ENCODE measurements around the gene OR51T1. TPM values are rescaled to one million over a fixed set of nuclear protein-coding genes. Genes with fewer than 3 reads are reported as not detected.
"Not testable (repeated sequence)": the region's sequence is repeated elsewhere in the genome, so short reads cannot be mapped to it uniquely, and the experiment has no call there.

Gene OR51T1
- not detected for total RNA-seq
- long read RNA-seq = 0 reads

DNA sequence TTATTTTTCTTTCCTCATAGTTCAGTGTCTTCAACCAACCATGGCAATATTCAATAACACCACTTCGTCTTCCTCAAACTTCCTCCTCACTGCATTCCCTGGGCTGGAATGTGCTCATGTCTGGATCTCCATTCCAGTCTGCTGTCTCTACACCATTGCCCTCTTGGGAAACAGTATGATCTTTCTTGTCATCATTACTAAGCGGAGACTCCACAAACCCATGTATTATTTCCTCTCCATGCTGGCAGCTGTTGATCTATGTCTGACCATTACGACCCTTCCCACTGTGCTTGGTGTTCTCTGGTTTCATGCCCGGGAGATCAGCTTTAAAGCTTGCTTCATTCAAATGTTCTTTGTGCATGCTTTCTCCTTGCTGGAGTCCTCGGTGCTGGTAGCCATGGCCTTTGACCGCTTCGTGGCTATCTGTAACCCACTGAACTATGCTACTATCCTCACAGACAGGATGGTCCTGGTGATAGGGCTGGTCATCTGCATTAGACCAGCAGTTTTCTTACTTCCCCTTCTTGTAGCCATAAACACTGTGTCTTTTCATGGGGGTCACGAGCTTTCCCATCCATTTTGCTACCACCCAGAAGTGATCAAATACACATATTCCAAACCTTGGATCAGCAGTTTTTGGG is at the start of gene OR51T1:
Gene OR51T1, plus strand, starts transcription at position 41 of the 641 bp plus-strand sequence. Its CDS starts 0 bp downstream, at position 41.
- intact Hi-C loops (cut with DNase I) = no loop called here
- no peak for DNase-seq (ENCODE audit: low spot score)

GRCh38 chr11:4839851-4840549 is 41.7 kb upstream of the OR51T1 start:
- intact Hi-C loops (cut with DNase I) = no loop called here
- no peak for DNase-seq (ENCODE audit: low spot score)

- DNase-seq (ENCODE audit: low spot score) = no peak
- intact Hi-C loops (cut with DNase I) = no loop called here
Observed at GRCh38 chr11:4848908-4849532, 32.7 kb upstream of the OR51T1 start, which contains the start of gene OR51S1. TSS of gene OR51S1 (minus strand) at chr11:4849208. CDS start at chr11:4849208, 0 bp downstream.

GRCh38 chr11:4851033-4851432 is 30.7 kb upstream of the OR51T1 start:
- intact Hi-C loops (cut with DNase I) = no loop called here
- DNase-seq (ENCODE audit: low spot score) = no peak

GRCh38 chr11:4854286-4854685 is 27.4 kb upstream of the OR51T1 start:
- intact Hi-C loops (cut with DNase I); DNase-seq (ENCODE audit: low spot score): not testable (repeated sequence)

DNA sequence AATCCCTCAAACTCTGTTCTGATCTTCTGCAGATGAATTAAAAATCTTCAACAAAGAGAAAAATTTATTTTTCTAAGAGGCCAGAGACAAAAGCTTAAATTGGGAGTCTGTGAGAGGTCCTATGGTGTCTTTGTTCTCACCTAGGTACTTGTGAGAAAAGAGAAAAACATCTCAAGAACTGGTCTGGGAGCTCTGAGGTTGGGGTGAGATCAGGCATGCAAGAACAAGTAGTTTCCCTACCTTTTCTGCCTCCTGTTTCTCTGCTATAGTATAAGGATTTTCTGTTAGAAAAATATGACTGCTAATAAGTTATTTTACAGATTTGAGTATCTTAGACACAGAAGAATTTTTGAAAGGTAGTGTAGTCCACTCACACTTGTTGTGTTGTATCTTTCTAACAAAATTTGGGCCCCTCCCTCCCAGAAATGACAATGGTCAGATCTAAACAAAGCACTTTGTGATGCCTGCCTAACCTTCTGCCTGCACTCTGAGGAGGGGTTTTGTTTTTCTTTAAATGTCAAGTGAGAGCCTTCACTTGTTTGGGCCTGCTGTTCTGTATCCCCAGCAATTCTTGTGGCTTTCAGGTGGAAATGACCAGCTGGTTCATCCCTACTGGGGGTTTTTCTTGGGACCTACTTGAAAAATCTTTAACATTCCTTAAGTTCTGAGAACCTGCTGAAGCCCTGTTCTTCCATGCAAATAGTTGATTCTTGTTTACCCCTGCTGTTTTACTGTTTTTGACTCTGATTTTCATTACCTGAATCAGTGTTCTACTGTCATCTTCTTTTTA is 19.1 kb upstream of the OR51T1 start:
- intact Hi-C loops (cut with DNase I) = no loop called here
- DNase-seq (ENCODE audit: low spot score) = no peak

DNA sequence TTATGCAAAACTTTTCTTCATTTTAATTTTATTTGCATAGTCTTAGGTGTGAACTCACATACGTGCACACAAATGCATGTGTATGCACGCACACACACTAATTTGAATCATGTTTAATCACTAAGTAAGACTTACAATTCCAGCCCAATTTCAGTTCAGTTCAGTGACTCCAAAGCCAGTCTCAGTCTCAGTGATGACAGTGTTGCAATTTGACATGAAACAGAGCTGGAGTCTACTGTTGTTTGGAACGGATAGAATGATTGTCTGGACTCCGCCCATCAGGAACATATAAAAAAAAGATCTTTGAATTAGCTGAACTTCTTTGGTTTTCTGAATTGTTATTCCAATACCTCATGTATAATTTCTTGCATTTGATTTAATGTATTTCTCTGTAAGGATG is 17.8 kb upstream of the OR51T1 start:
- DNase-seq (ENCODE audit: low spot score) = no peak
- intact Hi-C loops (cut with DNase I) = no loop called here

- intact Hi-C loops (cut with DNase I) = no loop called here
- DNase-seq (ENCODE audit: low spot score) = no peak
Observed at GRCh38 chr11:4865855-4866254, 15.8 kb upstream of the OR51T1 start.

DNA sequence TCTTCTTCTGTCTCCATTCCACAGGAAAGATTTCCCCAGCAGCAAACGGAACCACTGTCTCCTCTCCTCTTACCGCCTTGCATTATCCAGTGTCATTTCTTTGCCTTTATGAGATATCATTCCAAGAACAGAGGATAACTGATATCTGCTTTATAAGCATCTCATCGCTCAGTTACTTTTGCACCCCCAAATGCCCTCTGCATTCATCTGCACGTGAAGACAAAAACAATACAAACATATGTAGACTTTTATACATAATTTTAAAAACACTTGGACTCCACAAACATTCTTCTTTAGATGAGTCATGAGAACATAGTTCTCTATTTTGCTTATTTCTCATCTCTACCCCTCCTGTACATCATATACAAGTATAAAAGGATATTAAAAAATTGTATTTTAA is 512 bp upstream of the OR51T1 start:
- intact Hi-C loops (cut with DNase I) = no loop called here
- no peak for DNase-seq (ENCODE audit: low spot score)

DNA sequence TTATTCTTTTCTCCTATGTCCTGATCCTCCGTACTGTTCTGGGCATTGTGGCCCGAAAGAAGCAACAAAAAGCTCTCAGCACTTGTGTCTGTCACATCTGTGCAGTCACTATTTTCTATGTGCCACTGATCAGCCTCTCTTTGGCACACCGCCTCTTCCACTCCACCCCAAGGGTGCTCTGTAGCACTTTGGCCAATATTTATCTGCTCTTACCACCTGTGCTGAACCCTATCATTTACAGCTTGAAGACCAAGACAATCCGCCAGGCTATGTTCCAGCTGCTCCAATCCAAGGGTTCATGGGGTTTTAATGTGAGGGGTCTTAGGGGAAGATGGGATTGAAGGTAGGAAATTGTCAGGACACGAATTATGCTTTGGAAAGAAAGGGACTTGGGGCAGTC is 843 bp downstream of the OR51T1 start:
- no peak for DNase-seq (ENCODE audit: low spot score)
- intact Hi-C loops (cut with DNase I) = no loop called here

DNA sequence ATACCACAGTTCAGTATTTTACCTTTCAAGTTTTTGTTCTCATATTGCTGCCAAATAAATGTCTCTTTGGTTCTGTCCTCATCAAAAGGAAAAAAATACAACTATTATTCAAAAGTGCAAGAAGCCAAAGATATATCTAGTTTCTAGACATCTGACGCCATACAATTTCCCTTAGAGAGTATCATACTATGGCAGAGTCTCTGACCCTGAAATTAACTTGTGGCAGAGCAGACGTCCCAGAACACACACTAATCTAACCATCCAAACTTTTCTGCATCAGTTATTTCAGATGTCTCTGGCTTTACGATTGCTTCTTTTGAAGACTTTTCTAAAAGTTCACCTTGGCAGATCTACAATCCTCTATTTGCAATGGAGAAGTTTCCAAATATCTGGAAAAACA is 2.7 kb downstream of the OR51T1 start:
- no peak for DNase-seq (ENCODE audit: low spot score)
- intact Hi-C loops (cut with DNase I) = no loop called here

- intact Hi-C loops (cut with DNase I) = no loop called here
- no peak for DNase-seq (ENCODE audit: low spot score)
Observed at GRCh38 chr11:4886186-4886585, 4.5 kb downstream of the OR51T1 start.

DNA sequence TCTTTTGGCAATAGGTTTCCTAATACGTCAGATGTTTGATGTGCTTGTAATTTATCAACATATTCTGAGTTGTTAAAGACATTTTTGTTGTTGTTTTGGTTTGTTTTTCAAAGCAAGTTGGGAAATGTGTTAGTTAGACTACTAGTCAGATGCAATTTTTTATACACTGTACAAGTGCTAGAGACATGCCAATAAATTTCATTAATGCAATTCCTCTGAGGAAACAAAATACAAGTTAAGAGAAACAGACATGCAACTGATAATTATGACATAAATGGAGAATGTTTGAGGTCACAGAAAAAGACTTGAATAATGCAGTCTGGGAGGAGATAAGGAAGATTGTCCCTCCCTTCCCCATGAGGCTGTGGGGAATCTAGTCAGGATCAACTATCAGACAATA is 5.9 kb downstream of the OR51T1 start:
- DNase-seq (ENCODE audit: low spot score) = no peak
- intact Hi-C loops (cut with DNase I) = no loop called here

DNA sequence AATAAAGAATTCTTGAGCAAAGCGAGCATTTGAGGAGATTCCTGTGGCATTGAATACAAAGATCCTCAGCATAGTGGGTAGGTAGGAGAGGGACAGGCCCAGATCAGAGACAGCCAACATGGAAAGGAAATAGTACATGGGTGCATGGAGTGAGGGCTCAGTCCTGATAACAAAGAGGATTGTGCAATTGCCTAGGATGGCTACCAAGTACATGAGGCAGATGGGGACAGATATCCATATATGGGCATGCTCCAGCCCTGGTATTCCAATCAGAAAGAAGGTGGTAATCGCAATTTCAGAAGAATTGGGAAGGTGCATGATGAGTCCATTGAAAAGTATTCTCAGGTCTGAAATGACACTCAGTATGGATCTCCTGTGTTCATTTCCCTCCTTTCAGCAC is 8.6 kb downstream of the OR51T1 start:
- no peak for DNase-seq (ENCODE audit: low spot score)

GRCh38 chr11:4891996-4892640 is 10.4 kb downstream of the OR51T1 start:
- intact Hi-C loops (cut with DNase I) = no loop called here
- no peak for DNase-seq (ENCODE audit: low spot score)

More for the DNA sequence above, 8.6 kb downstream of the OR51T1 start:
- intact Hi-C loops (cut with DNase I) = no loop called here

DNA sequence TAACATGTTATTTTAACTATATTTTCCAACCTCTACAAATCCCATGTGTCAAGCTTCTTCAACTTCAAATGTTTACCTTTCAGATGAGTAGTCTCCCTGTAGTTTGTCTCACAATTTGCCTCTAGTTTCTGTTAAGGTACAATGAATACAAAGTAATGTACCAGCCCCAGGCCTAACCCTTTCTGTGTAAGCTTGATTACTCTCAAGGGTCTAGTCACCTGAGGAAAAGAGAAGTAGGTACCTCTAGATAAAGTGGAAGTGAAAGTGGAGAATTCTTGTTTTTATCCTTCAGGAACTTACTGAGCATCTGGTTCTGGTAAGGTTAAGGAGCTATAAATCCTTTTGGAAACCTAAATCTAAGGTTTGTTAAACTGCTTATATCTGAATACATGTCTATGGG is 21.8 kb downstream of the OR51T1 start, which contains the start of gene OR51A7:
Gene OR51A7, plus strand, starts transcription at position 300 of the 400 bp plus-strand sequence. CDS start 3,587 bp downstream, outside the sequence.
- no peak for DNase-seq (ENCODE audit: low spot score)
- intact Hi-C loops (cut with DNase I) = no loop called here

DNA sequence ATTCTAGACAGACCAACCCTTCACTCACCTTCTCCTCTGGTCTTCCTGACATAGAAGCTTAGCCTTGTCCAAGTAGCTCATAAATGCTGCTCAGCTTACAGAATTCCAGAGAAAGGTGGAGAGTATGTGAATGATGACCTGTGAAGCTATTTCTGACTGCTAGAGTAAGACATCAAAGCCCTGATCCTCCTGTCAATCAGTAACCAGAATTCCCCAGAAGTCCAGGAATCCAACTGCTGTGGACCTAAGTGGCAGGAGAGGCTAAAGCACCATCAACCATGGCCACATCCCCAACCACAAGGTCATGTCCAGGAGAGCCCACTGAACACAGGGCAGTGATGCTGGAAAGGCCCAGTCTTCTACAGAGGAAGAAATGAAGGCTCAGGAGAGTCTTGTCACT is 34.9 kb downstream of the OR51T1 start:
- intact Hi-C loops (cut with DNase I) = no loop called here
- DNase-seq (ENCODE audit: low spot score) = no peak

GRCh38 chr11:4919250-4919649 is 37.5 kb downstream of the OR51T1 start, which contains the start of gene OR51G2:
TSS of gene OR51G2 (minus strand) at chr11:4919350. CDS start at chr11:4915663, 3,687 bp downstream.
- DNase-seq (ENCODE audit: low spot score) = no peak
- intact Hi-C loops (cut with DNase I) = no loop called here

DNA sequence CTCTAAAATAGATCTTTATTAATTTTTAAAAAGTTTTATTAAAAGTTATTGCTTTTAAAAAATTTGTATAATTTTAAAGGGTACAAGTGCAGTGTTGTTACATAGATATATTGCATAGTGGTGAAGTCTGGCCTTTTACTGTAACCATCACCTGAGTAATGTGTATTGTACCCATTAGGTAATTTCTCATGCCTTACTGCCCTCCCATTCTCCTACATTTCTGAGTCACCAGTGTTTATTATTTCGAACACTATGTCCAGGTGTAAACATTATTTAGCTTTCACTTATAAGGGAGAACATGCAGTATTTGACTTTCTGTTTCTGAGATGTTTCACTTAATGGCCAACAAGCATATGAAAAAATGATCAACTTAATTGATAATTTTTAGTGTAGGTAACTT is 40.1 kb downstream of the OR51T1 start:
- intact Hi-C loops (cut with DNase I) = no loop called here
- DNase-seq (ENCODE audit: low spot score) = no peak

Measured in cardiac septum (tissue), 1 donor.